Retinal pigment epithelial cell (primary cell): Measurements from ENCODE around the gene C2orf68.

Source experiments
- DNase-seq: peaks from one replicate; pipeline ENCODE4 v3.0.0-alpha.2; 2010; ENCODE audit warnings: low read depth
- H3K4me3 ChIP-seq: 2 replicates; pipeline ENCODE4 v1.5.1; 2011; ENCODE audit warnings: mild to moderate bottlenecking, low read length, control low read depth, moderate library complexity
- TF ChIP-seq, protein P1 (sequence below): conservative IDR thresholded peaks from 2 replicates; pipeline ENCODE4 v1.5.1; 2011; ENCODE audit warnings: low read depth, low read length, control low read depth, inconsistent platforms

Gene C2orf68

DNA sequence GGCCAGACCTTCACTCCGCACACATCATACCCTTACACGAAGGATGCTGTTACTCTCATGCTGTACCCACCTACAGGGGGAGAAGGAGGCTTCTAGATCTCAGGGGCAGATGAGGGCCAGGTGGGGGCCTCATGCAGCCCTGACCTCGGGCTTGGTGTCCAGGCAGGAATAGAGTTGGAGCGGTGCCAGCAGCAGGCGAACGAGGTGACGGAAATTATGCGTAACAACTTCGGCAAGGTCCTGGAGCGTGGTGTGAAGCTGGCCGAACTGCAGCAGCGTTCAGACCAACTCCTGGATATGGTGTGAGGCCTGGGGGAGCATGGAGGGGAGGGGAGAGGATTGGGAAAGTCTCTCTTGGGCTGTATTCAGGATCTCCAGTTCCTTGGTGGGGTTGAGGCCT lies 20.3 kb downstream of the C2orf68 start:
- no peak overlapping the region for H3K4me3 ChIP-seq
- DNase-seq = no peak
- TF ChIP-seq, protein P1, sequence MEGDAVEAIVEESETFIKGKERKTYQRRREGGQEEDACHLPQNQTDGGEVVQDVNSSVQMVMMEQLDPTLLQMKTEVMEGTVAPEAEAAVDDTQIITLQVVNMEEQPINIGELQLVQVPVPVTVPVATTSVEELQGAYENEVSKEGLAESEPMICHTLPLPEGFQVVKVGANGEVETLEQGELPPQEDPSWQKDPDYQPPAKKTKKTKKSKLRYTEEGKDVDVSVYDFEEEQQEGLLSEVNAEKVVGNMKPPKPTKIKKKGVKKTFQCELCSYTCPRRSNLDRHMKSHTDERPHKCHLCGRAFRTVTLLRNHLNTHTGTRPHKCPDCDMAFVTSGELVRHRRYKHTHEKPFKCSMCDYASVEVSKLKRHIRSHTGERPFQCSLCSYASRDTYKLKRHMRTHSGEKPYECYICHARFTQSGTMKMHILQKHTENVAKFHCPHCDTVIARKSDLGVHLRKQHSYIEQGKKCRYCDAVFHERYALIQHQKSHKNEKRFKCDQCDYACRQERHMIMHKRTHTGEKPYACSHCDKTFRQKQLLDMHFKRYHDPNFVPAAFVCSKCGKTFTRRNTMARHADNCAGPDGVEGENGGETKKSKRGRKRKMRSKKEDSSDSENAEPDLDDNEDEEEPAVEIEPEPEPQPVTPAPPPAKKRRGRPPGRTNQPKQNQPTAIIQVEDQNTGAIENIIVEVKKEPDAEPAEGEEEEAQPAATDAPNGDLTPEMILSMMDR = no peak

DNA sequence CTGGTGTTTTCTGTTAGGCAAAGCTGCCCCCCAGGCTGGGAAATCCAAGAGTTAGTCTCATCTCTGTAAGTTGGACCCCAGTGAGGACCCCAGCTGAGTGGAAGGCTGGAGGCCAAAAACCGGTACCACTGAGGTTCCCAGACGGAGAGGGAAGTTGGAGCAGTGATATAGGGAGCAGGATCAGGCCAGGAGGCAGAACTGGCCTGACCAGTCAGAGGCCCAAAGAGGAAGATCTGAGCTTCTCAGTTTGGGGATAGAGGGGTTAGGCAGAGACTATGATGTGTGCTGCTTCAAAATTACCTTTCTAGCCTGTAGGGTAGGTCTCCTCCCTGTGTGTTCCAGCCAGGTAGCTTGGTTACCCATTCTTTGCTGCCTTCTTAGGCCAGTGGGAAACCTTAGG lies 20.9 kb downstream of the C2orf68 start:
- DNase-seq = no peak
- TF ChIP-seq, protein P1 = no peak
- no peak overlapping the region for H3K4me3 ChIP-seq

DNA sequence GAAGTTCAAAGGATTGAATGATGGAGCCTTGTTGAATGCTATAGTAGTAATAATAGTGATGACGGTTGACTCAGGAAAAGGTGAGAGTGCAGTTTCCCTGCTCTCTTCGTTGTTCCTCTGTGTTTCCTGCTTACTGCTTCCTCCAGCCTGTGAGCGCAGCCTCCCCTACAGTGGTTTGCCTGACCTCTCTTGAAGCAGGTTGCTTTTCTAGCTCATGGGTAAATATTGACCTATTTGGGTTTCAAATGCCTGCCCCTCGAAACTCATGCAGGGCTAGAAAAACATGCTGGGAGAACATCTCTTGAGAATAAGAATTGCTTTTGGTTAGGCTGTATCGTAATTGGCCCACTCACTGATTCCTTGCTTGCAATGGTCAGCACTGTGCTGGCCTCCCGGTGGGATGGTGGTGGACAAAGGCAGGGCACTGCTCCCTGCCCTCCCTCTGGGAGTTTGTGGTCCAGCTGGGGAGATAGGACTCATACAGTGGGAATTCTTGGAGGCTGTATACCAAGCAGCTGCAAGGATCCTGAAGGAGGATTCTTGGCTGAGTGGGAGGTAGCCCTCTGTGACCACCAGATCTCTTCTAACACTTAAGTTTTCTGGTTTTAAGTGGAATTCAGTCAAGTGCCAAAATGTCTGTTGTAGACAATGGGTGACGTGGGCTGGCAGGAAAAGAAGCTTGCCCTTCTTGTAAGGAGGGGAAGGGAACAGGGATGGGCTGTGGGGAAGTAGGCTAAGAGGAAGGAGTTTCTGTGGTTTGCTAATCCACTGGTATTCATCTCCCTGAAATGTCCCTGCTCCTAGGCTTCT lies 21.7 kb downstream of the C2orf68 start:
- TF ChIP-seq, protein P1 = no peak
- no peak overlapping the region for H3K4me3 ChIP-seq
- peak; percentile 57 for DNase-seq

DNA sequence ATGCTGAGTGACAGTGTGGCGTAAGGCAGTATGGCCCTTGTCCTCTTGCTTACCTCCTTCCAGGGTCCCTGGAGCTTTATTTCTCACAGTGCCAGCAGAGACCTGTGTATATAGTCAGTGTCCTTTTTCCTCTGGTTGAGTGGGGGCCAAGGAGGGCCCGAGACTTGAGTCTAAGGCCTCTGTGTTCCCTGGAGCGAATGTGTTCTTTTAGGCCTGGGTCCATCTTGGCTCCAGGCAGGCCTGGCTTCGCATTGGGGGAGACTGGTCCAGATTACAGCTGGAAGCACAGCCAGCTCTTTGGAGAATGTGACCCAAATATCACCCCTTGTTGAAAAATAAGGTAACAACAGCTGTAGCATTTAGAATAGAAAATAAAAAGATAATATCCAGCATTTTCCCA lies 22.7 kb downstream of the C2orf68 start:
- TF ChIP-seq, protein P1 = no peak
- no peak for DNase-seq
- H3K4me3 ChIP-seq = no peak overlapping the region

DNA sequence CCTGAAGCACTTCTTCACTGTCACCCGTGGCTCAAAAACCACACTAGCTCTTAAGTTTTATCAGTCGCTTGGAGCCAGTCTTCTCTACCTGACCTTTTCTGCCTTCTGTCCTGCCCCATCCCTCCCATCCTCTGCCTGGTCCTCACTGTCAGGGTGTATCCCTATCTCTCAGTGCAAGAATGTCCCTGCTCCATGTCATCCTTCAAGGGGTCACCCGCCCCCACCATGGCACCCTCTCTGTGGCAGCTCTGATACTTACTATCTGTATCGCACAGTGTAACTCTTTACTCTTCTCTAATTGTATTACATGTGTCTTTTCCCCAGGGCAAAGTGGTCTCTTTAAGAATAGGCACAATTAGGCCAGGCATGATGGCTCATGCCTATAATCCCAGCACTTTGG lies 23.2 kb downstream of the C2orf68 start:
- H3K4me3 ChIP-seq = no peak overlapping the region

DNA sequence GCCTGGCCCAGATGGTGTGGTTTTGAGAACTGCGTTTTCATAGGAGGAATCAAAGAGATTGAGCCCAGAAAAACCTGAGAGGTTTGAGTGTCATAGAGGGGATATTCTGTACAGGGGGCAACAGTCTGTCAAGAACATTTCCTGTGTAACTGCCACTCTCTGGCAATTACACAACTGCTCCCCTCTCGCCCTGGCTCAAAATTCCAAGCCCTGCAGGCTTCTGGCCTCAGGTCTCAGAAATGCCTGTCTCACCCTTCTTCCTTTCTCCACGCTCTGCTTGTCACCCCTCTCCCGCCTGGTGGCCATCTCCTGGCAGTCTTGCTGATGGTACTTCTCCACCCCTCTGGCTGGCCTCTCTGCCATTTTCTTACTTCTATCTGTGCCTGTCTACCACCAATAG lies 23.6 kb downstream of the C2orf68 start:
- TF ChIP-seq, protein P1 = no peak
- no peak overlapping the region for H3K4me3 ChIP-seq
- no peak for DNase-seq

More for the DNA sequence above, 23.2 kb downstream of the C2orf68 start:
- DNase-seq = no peak
- TF ChIP-seq, protein P1 = no peak

DNA sequence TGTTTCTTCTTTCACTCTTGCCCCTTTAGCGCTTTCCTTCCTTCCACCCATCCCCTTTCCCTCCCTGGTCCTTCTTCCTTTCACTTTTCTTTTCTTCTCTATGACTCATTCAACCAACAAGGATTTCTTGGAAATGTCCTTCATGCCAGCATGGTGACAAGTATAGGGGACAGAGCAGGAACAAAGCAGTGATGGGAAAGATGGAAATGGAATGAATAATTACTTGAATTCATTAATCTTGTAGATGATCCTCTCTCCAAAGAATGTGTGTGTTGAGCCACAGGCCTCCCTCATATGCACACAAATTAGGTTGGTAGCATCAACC lies 26.1 kb downstream of the C2orf68 start:
- TF ChIP-seq, protein P1 = no peak
- no peak overlapping the region for H3K4me3 ChIP-seq
- no peak for DNase-seq
